Subcutaneous adipose tissue (tissue), 4 donors: Measurements from ENCODE around the gene SLC9A5. TPM values are rescaled to one million over a fixed set of nuclear protein-coding genes. Genes with fewer than 3 reads are reported as not detected.

ENCODE experiments used
- small RNA-seq: library from RNA; depleted of rRNA; stranded (forward); fragments of <200 nt; gene quantifications from one replicate; pipeline ENCODE3, GENCODE V24; 2016
- total RNA-seq, 4 donors: library from RNA; depleted of rRNA; stranded (reverse); fragments of >200 nt; gene quantifications; one replicate each; pipeline ENCODE4 v1.1.0, GENCODE V29; 2016
- TF ChIP-seq, protein P1 (sequence below): fragments of 450-650 bp; IDR thresholded peaks from one replicate; pipeline ENCODE4 v1.5.1; 2016; ENCODE audit warnings: low read depth, mild to moderate bottlenecking, control low read depth, antibody characterized with exemption, moderate library complexity

Gene SLC9A5
- total RNA-seq, 4 donors from 2014 or later = 1.0 to 2.3 (median 1.3) TPM; not detected in 1

DNA sequence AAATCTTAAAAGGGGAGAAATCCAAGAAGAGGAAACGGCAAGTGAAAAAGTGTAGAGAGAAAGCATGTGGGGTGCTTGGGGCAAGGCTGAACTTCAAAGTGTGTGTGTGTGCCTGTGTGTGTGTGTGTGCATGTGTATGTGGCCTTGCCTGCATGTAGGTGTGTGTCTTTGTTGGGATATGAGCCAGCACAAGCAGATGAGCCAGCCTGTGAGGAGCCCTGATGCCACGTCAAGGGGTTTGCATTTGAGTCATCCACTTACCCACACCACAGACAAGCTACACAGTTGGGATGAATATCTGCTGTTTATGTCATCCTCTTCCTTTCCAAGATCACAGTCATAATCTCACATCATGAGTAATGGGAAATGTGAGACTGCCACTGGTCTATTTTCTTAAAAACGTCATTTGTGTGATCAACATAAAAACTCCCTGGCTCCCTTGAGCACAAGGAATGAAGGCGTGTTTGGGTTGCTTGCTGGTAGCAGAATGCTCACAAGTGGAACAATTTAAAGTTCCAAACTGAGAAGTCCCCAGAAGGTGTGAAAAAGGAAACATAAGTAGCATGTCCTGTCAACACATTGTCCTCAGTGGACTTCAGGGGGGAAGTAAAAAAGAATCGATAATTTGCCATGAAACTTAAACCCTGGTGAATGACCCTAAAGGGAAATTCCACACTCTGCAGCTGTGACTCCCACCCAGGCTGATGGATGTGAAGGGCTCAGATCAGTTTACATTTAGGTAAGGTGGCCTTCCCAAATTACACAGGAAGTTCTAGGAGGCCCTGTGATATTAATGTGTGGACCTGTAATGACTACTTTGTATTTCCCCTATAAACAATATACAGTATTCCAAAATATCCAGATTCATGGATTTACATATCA lies 63.1 kb downstream of the SLC9A5 start:
- TF ChIP-seq, protein P1, sequence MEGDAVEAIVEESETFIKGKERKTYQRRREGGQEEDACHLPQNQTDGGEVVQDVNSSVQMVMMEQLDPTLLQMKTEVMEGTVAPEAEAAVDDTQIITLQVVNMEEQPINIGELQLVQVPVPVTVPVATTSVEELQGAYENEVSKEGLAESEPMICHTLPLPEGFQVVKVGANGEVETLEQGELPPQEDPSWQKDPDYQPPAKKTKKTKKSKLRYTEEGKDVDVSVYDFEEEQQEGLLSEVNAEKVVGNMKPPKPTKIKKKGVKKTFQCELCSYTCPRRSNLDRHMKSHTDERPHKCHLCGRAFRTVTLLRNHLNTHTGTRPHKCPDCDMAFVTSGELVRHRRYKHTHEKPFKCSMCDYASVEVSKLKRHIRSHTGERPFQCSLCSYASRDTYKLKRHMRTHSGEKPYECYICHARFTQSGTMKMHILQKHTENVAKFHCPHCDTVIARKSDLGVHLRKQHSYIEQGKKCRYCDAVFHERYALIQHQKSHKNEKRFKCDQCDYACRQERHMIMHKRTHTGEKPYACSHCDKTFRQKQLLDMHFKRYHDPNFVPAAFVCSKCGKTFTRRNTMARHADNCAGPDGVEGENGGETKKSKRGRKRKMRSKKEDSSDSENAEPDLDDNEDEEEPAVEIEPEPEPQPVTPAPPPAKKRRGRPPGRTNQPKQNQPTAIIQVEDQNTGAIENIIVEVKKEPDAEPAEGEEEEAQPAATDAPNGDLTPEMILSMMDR = no peak

DNA sequence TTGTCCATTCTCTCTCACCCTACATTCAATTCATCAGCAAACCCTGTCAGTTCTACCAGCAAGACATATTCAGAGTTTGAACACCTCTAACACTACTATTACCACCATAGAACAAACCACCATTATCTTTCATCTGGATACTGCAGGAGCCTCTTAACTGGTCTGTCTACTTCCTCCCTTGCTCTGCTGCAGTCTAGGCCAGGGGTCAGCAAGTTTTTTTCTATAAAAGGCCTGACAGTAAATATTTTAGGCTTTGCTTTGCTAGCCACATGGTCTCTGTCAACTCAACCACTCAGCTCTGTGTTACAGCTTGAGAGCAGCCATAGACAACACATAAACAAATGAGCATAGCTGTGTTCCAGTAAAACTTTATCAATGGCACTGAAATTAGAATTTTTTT lies 63.9 kb downstream of the SLC9A5 start:
- TF ChIP-seq, protein P1 = no peak

DNA sequence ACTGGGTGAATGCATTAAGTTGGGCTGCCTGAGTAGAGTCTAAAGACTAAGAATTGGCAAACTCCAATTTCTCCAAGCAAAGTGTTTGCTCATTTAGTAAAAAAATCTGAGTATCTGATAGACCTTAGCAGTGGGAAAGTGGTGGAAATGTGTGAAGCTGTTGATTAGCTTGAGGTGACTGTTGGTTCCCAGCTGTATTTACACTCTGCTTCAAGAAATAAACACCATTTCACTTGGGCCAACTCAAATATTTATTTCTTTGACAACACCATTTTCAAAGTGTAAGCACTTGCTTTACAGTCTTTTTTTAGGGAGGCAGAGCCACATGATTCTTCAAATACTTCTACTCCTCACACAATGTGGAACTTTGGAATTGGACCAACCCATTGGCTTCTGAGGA lies 69.1 kb downstream of the SLC9A5 start:
- TF ChIP-seq, protein P1 = no peak

Small RNA genes lying within 50 kb of the gene (small RNA-seq; reads per million reads assigned to genes)
- gene MIR328 = 44.8 reads per million, percentile 96 among the genes with 10 or more reads in this experiment

Other genes with a start within 250 kb of the SLC9A5 start
- 10 to 100 TPM; 35.2 to 46.2 (median 42.4) TPM for gene CBFB, start 219.8 kb upstream of the SLC9A5 start, total RNA-seq
- 10 to 100 TPM; 15.1 to 30.1 (median 19.1) TPM for gene PHAF1, start 139.0 kb upstream of the SLC9A5 start, total RNA-seq
- 1 to 10 TPM; 2.8 to 5.9 (median 4.6) TPM for gene B3GNT9, start 98.0 kb upstream of the SLC9A5 start, total RNA-seq
- 10 to 100 TPM in 3 of 4 donors, 1 to 10 TPM in 1; 6.7 to 42.3 (median 33.6) TPM for gene TRADD, start 89.1 kb upstream of the SLC9A5 start, total RNA-seq
- gene FBXL8, start 89.0 kb upstream of the SLC9A5 start, total RNA-seq = 10 to 100 TPM in 3 of 4 donors, 1 to 10 TPM in 1; 4.2 to 13.2 (median 11.7) TPM
- gene HSF4, start 84.2 kb upstream of the SLC9A5 start, total RNA-seq = 10 to 100 TPM; 17.3 to 44.3 (median 35.1) TPM
- gene NOL3, start 78.4 kb upstream of the SLC9A5 start, total RNA-seq = 100 to 1,000 TPM in 1 of 4 donors, 10 to 100 TPM in 3; 22.9 to 106 (median 57.4) TPM
- gene MATCAP1, start 65.0 kb upstream of the SLC9A5 start, total RNA-seq = 10 to 100 TPM; 10.1 to 36.9 (median 12.5) TPM
- 10 to 100 TPM in 1 of 4 donors, 1 to 10 TPM in 2, under 1 TPM in 1; 0.17 to 13.8 (median 1.7) TPM for gene EXOC3L1, start 58.8 kb upstream of the SLC9A5 start, total RNA-seq
- 10 to 100 TPM; 48.1 to 70.8 (median 58.9) TPM for gene E2F4, start 56.8 kb upstream of the SLC9A5 start, total RNA-seq
- 1 to 10 TPM in 1 of 4 donors, under 1 TPM in 3; 0.51 to 1.5 (median 0.93) TPM for gene ELMO3, start 49.8 kb upstream of the SLC9A5 start, total RNA-seq
- gene TMEM208, start 21.8 kb upstream of the SLC9A5 start, total RNA-seq = 10 to 100 TPM; 21.9 to 36.1 (median 33.3) TPM
- 10 to 100 TPM; 10.3 to 83.3 (median 20.9) TPM for gene FHOD1, start 1.5 kb upstream of the SLC9A5 start, total RNA-seq
- 10 to 100 TPM in 2 of 4 donors, 1 to 10 TPM in 2; 2.4 to 13.2 (median 10.2) TPM for gene PLEKHG4, start 30.6 kb downstream of the SLC9A5 start, total RNA-seq
- gene KCTD19, start 77.8 kb downstream of the SLC9A5 start, total RNA-seq = under 1 TPM in 1 of 4 donors, not detected in 3; under 0.01 TPM
- gene LRRC36, start 77.8 kb downstream of the SLC9A5 start, total RNA-seq = under 1 TPM in 1 of 4 donors, not detected in 3; 0.17 TPM
- gene TPPP3, start 144.5 kb downstream of the SLC9A5 start, total RNA-seq = 1 to 10 TPM; 2.0 to 5.9 (median 2.6) TPM
- gene ZDHHC1, start 167.5 kb downstream of the SLC9A5 start, total RNA-seq = 10 to 100 TPM in 3 of 4 donors, 1 to 10 TPM in 1; 8.6 to 13.0 (median 11.4) TPM
- gene HSD11B2, start 182.1 kb downstream of the SLC9A5 start, total RNA-seq = 1 to 10 TPM in 1 of 4 donors, under 1 TPM in 2, not detected in 1; 0.22 to 1.3 (median 0.51) TPM
- gene ATP6V0D1, start 232.2 kb downstream of the SLC9A5 start, total RNA-seq = 100 to 1,000 TPM in 1 of 4 donors, 10 to 100 TPM in 3; 66.4 to 169 (median 82.9) TPM
- gene AGRP, start 234.6 kb downstream of the SLC9A5 start, total RNA-seq = not detected